HCT116 (cell line): ENCODE measurements around the gene KRTDAP. TPM values are rescaled to one million over a fixed set of nuclear protein-coding genes. Genes with fewer than 3 reads are reported as not detected.

ENCODE experiments used
- ATAC-seq: fragments of 200-7000 bp; cut with Tn5 transposase; 2 replicates; pipeline ENCODE4 v1.9.1; 2020; ENCODE audit warnings: mild to moderate bottlenecking, moderate library complexity
- BruUV-seq: library from RNA; stranded (reverse); fragments of 400-500 nt; replicated peaks from 2 replicates; lab custom pipeline; 2021; lab: Mats Ljungman, UMichigan
- CTCF ChIA-PET: fragments of 300-600 bp; sonication (Branson Sonifier 250); formaldehyde crosslinking; loops from one replicate; lab custom pipeline; 2021; ENCODE audit warnings: antibody characterized with exemption; lab: Charles Lee
- POLR2A ChIA-PET: fragments of 300-600, 350-600 bp; sonication (Branson Sonifier 250); formaldehyde crosslinking; loops from one replicate; lab custom pipeline; 2021; ENCODE audit warnings: antibody characterized with exemption; lab: Charles Lee
- RAD21 ChIA-PET, 2 experiments: fragments of 300-600 bp; sonication (Branson Sonifier 250); formaldehyde crosslinking; loops; one replicate each; lab custom pipeline; 2023; ENCODE audit warnings: low total read pairs in 2 of 2; ENCODE audit not compliant: uncharacterized antibody in 2 of 2, unreplicated experiment in 2 of 2, low non-redundant PET in 1 of 2; lab: Charles Lee
- DNase-seq: peaks from one replicate; pipeline ENCODE4 v3.0.0-alpha.2; 2010; ENCODE audit warnings: low read depth, low spot score
- H2AFZ ChIP-seq: fragments of 200-600 bp; shearing (Covaris generic), sonication (generic); 2 replicates; pipeline ENCODE4 v1.6.1; 2017; ENCODE audit warnings: low read depth, mixed run types, mixed read lengths, antibody characterized with exemption, low read length; ENCODE audit not compliant: poor library complexity, severe bottlenecking
- H3K27ac ChIP-seq: 2 replicates; pipeline ENCODE4 v1.5.1; 2012; ENCODE audit warnings: low read depth, low read length
- H3K27me3 ChIP-seq: fragments of 200-600 bp; sonication (generic); 2 replicates; pipeline ENCODE4 v1.6.1; 2016; ENCODE audit warnings: mixed run types, low read length, mixed read lengths; ENCODE audit not compliant: insufficient read depth
- H3K36me3 ChIP-seq, 2 experiments: fragments of 200-500 bp in 1 of 2; fragments of 200-600 bp in 1 of 2; sonication (Bioruptor generic) in 1 of 2; sonication (generic) in 1 of 2; 2 replicates each; pipeline versions ENCODE4 v1.5.1 to v1.6.1; 2014 to 2016; ENCODE audit warnings: low read length in 2 of 2, inconsistent platforms in 1 of 2, mixed read lengths in 1 of 2, mixed run types in 1 of 2; ENCODE audit not compliant: insufficient read depth in 2 of 2, control insufficient read depth in 1 of 2
- H3K4me1 ChIP-seq, 2 experiments: fragments of 200-600 bp in 1 of 2; sonication (generic) in 1 of 2; 2 replicates each; pipeline versions ENCODE4 v1.5.1 to v1.6.1; 2012 to 2017; ENCODE audit warnings: low read length in 2 of 2, inconsistent platforms in 1 of 2, mild to moderate bottlenecking in 1 of 2, mixed read lengths in 1 of 2, mixed run types in 1 of 2, moderate library complexity in 1 of 2; ENCODE audit not compliant: insufficient read depth in 2 of 2, control insufficient read depth in 1 of 2
- H3K4me2 ChIP-seq: fragments of 200-600 bp; sonication (generic); 2 replicates; pipeline ENCODE4 v1.6.1; 2017; ENCODE audit warnings: mixed run types, low read length, mixed read lengths
- H3K4me3 ChIP-seq, 2 experiments: fragments of 200-600 bp in 1 of 2; sonication (generic) in 1 of 2; replicated peaks in 1 of 2; 2 replicates each; pipeline ENCODE4 v1.5.1; 2011 to 2016; ENCODE audit warnings: low read length in 2 of 2, control low read depth in 1 of 2, low read depth in 1 of 2, mild to moderate bottlenecking in 1 of 2, mixed read lengths in 1 of 2, mixed run types in 1 of 2
- H3K79me2 ChIP-seq: fragments of 200-600 bp; sonication (generic); 2 replicates; pipeline ENCODE4 v1.6.1; 2017; ENCODE audit warnings: mild to moderate bottlenecking, mixed run types, low read length, moderate library complexity, mixed read lengths; ENCODE audit not compliant: insufficient read depth
- H3K9ac ChIP-seq: fragments of 200-600 bp; sonication (generic); 2 replicates; pipeline ENCODE4 v1.6.1; 2016; ENCODE audit warnings: low read length, mixed read lengths
- H3K9me2 ChIP-seq: fragments of 200-600 bp; sonication (generic), shearing (Covaris generic); 2 replicates; pipeline ENCODE4 v1.6.1; 2017; ENCODE audit warnings: mixed run types, mild to moderate bottlenecking, moderate library complexity; ENCODE audit not compliant: insufficient read depth
- H3K9me3 ChIP-seq, 2 experiments: fragments of 200-500 bp in 1 of 2; fragments of 200-600 bp in 1 of 2; sonication (Bioruptor generic) in 1 of 2; sonication (generic) in 1 of 2; 2 replicates each; pipeline ENCODE4 v1.6.1; 2014 to 2017; ENCODE audit warnings: low read length in 2 of 2, mixed read lengths in 2 of 2, inconsistent platforms in 1 of 2, low read depth in 1 of 2, mild to moderate bottlenecking in 1 of 2, mixed run types in 1 of 2, moderate library complexity in 1 of 2; ENCODE audit not compliant: control insufficient read depth in 1 of 2, insufficient read depth in 1 of 2
- H4K20me1 ChIP-seq: fragments of 200-600 bp; sonication (generic), shearing (Covaris generic); 2 replicates; pipeline ENCODE4 v1.6.1; 2017; ENCODE audit warnings: mixed run types, mild to moderate bottlenecking, moderate library complexity; ENCODE audit not compliant: insufficient read depth
- ATF3 ChIP-seq: IDR thresholded peaks from 2 replicates; pipeline ENCODE4 v1.6.1; 2012
- CTCF ChIP-seq, 3 experiments: fragments of 200-600 bp in 1 of 3; sonication (generic) in 1 of 3; IDR thresholded peaks in 2 of 3; conservative IDR thresholded peaks in 1 of 3; 2 replicates each; pipeline ENCODE4 v1.5.1; 2012 to 2017; ENCODE audit warnings: low read depth in 2 of 3, low read length in 2 of 3, antibody characterized with exemption in 1 of 3, borderline replicate concordance in 1 of 3, control low read depth in 1 of 3, mild to moderate bottlenecking in 1 of 3, mixed read lengths in 1 of 3, mixed run types in 1 of 3, moderate library complexity in 1 of 3; ENCODE audit not compliant: insufficient read depth in 1 of 3
- EGR1 ChIP-seq: IDR thresholded peaks from 2 replicates; pipeline ENCODE4 v1.6.1; 2012; ENCODE audit warnings: low read depth
- ELF1 ChIP-seq: IDR thresholded peaks from 2 replicates; pipeline ENCODE4 v1.6.1; 2012; ENCODE audit warnings: low read depth, borderline replicate concordance
- JUND ChIP-seq: IDR thresholded peaks from 2 replicates; pipeline ENCODE4 v1.6.1; 2012
- MAX ChIP-seq: IDR thresholded peaks from 2 replicates; pipeline ENCODE4 v1.6.1; 2012
- POLR2A ChIP-seq: IDR thresholded peaks from 2 replicates; pipeline ENCODE4 v1.7.0; 2011; ENCODE audit warnings: borderline replicate concordance; ENCODE audit not compliant: insufficient read depth, insufficient read length; ENCODE audit errors: extremely low read depth
- POLR2AphosphoS5 ChIP-seq: IDR thresholded peaks from 2 replicates; pipeline ENCODE4 v1.6.1; 2011; ENCODE audit warnings: mild to moderate bottlenecking, low read depth, low read length, moderate library complexity
- RAD21 ChIP-seq: IDR thresholded peaks from 2 replicates; pipeline ENCODE4 v1.6.1; 2012; ENCODE audit warnings: low read depth, mild to moderate bottlenecking
- REST ChIP-seq: IDR thresholded peaks from 2 replicates; pipeline ENCODE4 v1.6.1; 2012; ENCODE audit warnings: low read depth
- SIN3A ChIP-seq: IDR thresholded peaks from 2 replicates; pipeline ENCODE4 v1.6.1; 2012; ENCODE audit warnings: low read depth
- SP1 ChIP-seq: IDR thresholded peaks from 2 replicates; pipeline ENCODE4 v1.6.1; 2012; ENCODE audit warnings: low read depth
- SRF ChIP-seq: IDR thresholded peaks from 2 replicates; pipeline ENCODE4 v1.6.1; 2012; ENCODE audit warnings: low read depth
- TCF7L2 ChIP-seq: IDR thresholded peaks from 2 replicates; pipeline ENCODE4 v1.7.0; 2011; ENCODE audit warnings: borderline replicate concordance, inconsistent platforms; ENCODE audit not compliant: insufficient read depth, insufficient read length; ENCODE audit errors: extremely low read depth
- ZBTB33 ChIP-seq: IDR thresholded peaks from 2 replicates; pipeline ENCODE4 v1.6.1; 2011; ENCODE audit warnings: mild to moderate bottlenecking, low read length, moderate library complexity; ENCODE audit not compliant: insufficient replicate concordance; ENCODE audit errors: extremely low read depth
- ZNF274 ChIP-seq: fragments of 200-500 bp; sonication (Bioruptor generic); IDR thresholded peaks from 2 replicates; pipeline ENCODE4 v1.6.1; 2014; ENCODE audit warnings: mild to moderate bottlenecking, low read depth, low read length, inconsistent platforms
- intact Hi-C: fragments of 100-400 bp; cut with micrococcal nuclease; formaldehyde crosslinking; loops from 2 replicates; pipeline ENCODE4 v1.10.0; 2022
- total RNA-seq: library from RNA; stranded (reverse); gene quantifications from one replicate; pipeline ENCODE4 v1.2.1, GENCODE V29; 2021; ENCODE audit not compliant: unreplicated experiment

KRTDAP gene
- total RNA-seq, 1 experiment from 2014 or later, result 0.74 TPM

GRCh38 chr19:35524181-35524837, 34.0 kb upstream of the KRTDAP start:
- H3K27ac ChIP-seq, result no peak overlapping the region
- no peak for DNase-seq
- ATAC-seq, result no peak
- no peaks in the 10 kb centered on the region for H4K20me1 ChIP-seq
- ChIA-PET RAD21 (no interaction called here), CTCF (no interaction called here), POLR2A (no interaction called here)
- no peak overlapping the region for H2AFZ ChIP-seq
- peaks cover 3 to 14% of the 10 kb centered on the region in 2 experiments; a peak in 3 of 4 replicates for H3K4me1 ChIP-seq
- no peak for TF ChIP-seq SRF
- TF ChIP-seq TCF7L2, result no peak
- no peak for TF ChIP-seq ELF1
- TF ChIP-seq ZNF274, result no peak
- no peak for TF ChIP-seq SP1
- no peak for TF ChIP-seq ZBTB33
- TF ChIP-seq ATF3, result no peak
- TF ChIP-seq JUND, result no peak
- no peak for TF ChIP-seq POLR2A
- TF ChIP-seq REST, result no peak
- no peak for TF ChIP-seq EGR1
- no peak for TF ChIP-seq SIN3A
- TF ChIP-seq POLR2AphosphoS5, result no peak
- TF ChIP-seq MAX, result no peak
- TF ChIP-seq RAD21, result no peak
- TF ChIP-seq CTCF (IDR thresholded peaks at IDR 0.05 in 2 of 3, conservative IDR thresholded peaks at IDR 0.05 in 1 of 3; ENCODE audit: borderline replicate concordance in 1 of 3, insufficient read depth in 1 of 3, low read depth in 2 of 3, low read length in 2 of 3), result no peak
- no peaks in the 10 kb centered on the region for H3K9me3 ChIP-seq
- H3K27me3 ChIP-seq, result no peaks in the 10 kb centered on the region
- no peaks in the 10 kb centered on the region for H3K36me3 ChIP-seq
- no peaks in the 10 kb centered on the region for H3K9me2 ChIP-seq
- intact Hi-C loops, result no loop called here
- no peak overlapping the region for H3K9ac ChIP-seq
- no TSS peak for BruUV-seq
- no peak overlapping the region for H3K4me2 ChIP-seq
- no peak overlapping the region for H3K4me3 ChIP-seq
- no peaks in the 10 kb centered on the region for H3K79me2 ChIP-seq
